Esophagus muscularis mucosa (tissue), 4 donors: ENCODE results near the gene ZNF775.

ENCODE experiments used
- EP300 ChIP-seq: sonication (generic); formaldehyde crosslinking; IDR thresholded peaks from one replicate; pipeline ENCODE4 v1.6.1; 2017; ENCODE audit warnings: antibody characterized with exemption
- POLR2A ChIP-seq: fragments of 450-650 bp; IDR thresholded peaks from one replicate; pipeline ENCODE4 v1.6.1; 2017; ENCODE audit warnings: antibody characterized with exemption, moderate library complexity, mild to moderate bottlenecking, low read depth
- POLR2AphosphoS5 ChIP-seq, 2 donors: sonication (generic); formaldehyde crosslinking; IDR thresholded peaks; one replicate each; pipeline ENCODE4 v1.6.1; 2017; ENCODE audit warnings: antibody characterized with exemption in 2 of 2
- TF ChIP-seq, protein P1 (sequence below), 3 experiments: fragments of 200-600 bp in 2 of 3; fragments of 450-650 bp in 1 of 3; sonication (generic) in 2 of 3; IDR thresholded peaks; one replicate each; pipeline ENCODE4 v1.5.1; 2017 to 2019; ENCODE audit warnings: antibody characterized with exemption in 3 of 3, mild to moderate bottlenecking in 2 of 3, moderate library complexity in 1 of 3

DNA sequence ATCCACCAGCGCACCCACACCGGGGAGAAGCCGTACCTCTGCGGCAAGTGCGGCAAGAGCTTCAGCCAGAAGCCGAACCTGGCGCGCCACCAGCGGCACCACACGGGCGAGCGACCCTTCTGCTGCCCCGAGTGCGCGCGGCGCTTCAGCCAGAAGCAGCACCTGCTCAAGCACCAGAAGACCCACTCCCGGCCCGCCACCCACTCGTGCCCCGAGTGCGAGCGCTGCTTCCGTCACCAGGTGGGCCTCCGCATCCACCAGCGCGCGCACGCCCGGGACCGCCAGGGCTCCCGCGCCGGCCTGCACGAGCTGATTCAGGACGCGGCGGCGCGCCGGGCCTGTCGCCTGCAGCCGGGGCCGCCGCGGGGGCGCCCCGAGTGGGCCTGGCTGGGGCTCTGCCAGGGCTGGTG is 17.7 kb downstream of the ZNF775 start:
- TF ChIP-seq, protein P1, sequence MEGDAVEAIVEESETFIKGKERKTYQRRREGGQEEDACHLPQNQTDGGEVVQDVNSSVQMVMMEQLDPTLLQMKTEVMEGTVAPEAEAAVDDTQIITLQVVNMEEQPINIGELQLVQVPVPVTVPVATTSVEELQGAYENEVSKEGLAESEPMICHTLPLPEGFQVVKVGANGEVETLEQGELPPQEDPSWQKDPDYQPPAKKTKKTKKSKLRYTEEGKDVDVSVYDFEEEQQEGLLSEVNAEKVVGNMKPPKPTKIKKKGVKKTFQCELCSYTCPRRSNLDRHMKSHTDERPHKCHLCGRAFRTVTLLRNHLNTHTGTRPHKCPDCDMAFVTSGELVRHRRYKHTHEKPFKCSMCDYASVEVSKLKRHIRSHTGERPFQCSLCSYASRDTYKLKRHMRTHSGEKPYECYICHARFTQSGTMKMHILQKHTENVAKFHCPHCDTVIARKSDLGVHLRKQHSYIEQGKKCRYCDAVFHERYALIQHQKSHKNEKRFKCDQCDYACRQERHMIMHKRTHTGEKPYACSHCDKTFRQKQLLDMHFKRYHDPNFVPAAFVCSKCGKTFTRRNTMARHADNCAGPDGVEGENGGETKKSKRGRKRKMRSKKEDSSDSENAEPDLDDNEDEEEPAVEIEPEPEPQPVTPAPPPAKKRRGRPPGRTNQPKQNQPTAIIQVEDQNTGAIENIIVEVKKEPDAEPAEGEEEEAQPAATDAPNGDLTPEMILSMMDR (IDR thresholded peaks at IDR 0.05): no peak
- TF ChIP-seq EP300: no peak
- no peak for TF ChIP-seq POLR2AphosphoS5 (IDR thresholded peaks at IDR 0.05)
- no peak for TF ChIP-seq POLR2A
